Caco-2 (cell line): ENCODE data around the gene AIG1. TPM values are rescaled to one million over a fixed set of nuclear protein-coding genes. Genes with fewer than 3 reads are reported as not detected.

Experiments
- BruUV-seq: library from RNA; stranded (reverse); fragments of 400-500 nt; replicated peaks from 2 replicates; lab custom pipeline; 2021; lab: Mats Ljungman, UMichigan
- CTCF ChIA-PET: fragments of 300-600 bp; sonication (Branson Sonifier 250); formaldehyde crosslinking; loops from one replicate; lab custom pipeline; 2022; ENCODE audit warnings: antibody characterized with exemption; lab: Charles Lee
- POLR2A ChIA-PET: fragments of 300-600 bp; sonication (Branson Sonifier 250); formaldehyde crosslinking; loops from one replicate; lab custom pipeline; 2022; ENCODE audit warnings: antibody characterized with exemption; lab: Charles Lee
- DNase-seq, 2 experiments: peaks; one replicate each; pipeline versions ENCODE4 v3.0.0 to v3.0.0-alpha.2; 2020 to 2022
- H3K27me3 ChIP-seq: replicated peaks from 2 replicates; pipeline ENCODE4 v1.6.0; 2011; ENCODE audit warnings: low read length; ENCODE audit not compliant: control insufficient read depth, insufficient read depth
- H3K36me3 ChIP-seq: 2 replicates; pipeline ENCODE4 v1.5.1; 2011; ENCODE audit warnings: low read length; ENCODE audit not compliant: control insufficient read depth, insufficient read depth
- H3K4me1 ChIP-seq: fragments of 250-450 bp; sonication (Bioruptor Pico); 2 replicates; pipeline ENCODE4 v1.5.1; 2020; ENCODE audit warnings: mild to moderate bottlenecking
- H3K4me3 ChIP-seq: 2 replicates; pipeline ENCODE4 v1.5.1; 2011; ENCODE audit warnings: low read depth, mild to moderate bottlenecking, control low read depth, low read length
- H3K9me3 ChIP-seq: fragments of 250-450 bp; sonication (Bioruptor Pico); 2 replicates; pipeline ENCODE4 v1.5.1; 2020; ENCODE audit warnings: mild to moderate bottlenecking, moderate library complexity
- H3K27ac Mint-ChIP-seq: one replicate; pipeline ENCODE4 v1.8.0; 2022; ENCODE audit warnings: mixed read lengths; ENCODE audit not compliant: unreplicated experiment
- H3K27me3 Mint-ChIP-seq: one replicate; pipeline ENCODE4 v1.8.0; 2022; ENCODE audit warnings: mixed read lengths; ENCODE audit not compliant: insufficient read depth, unreplicated experiment
- H3K36me3 Mint-ChIP-seq: one replicate; pipeline ENCODE4 v1.8.0; 2022; ENCODE audit warnings: mild to moderate bottlenecking, mixed read lengths; ENCODE audit not compliant: insufficient read depth, unreplicated experiment
- H3K4me1 Mint-ChIP-seq: one replicate; pipeline ENCODE4 v1.8.0; 2022; ENCODE audit warnings: low read depth, mixed read lengths; ENCODE audit not compliant: unreplicated experiment
- H3K4me3 Mint-ChIP-seq: one replicate; pipeline ENCODE4 v1.8.0; 2022; ENCODE audit warnings: mild to moderate bottlenecking, moderate library complexity, mixed read lengths; ENCODE audit not compliant: unreplicated experiment
- H3K9me3 Mint-ChIP-seq: one replicate; pipeline ENCODE4 v1.8.0; 2022; ENCODE audit warnings: mixed read lengths; ENCODE audit not compliant: unreplicated experiment
- intact Hi-C: fragments of 100-400 bp; cut with micrococcal nuclease; formaldehyde crosslinking; loops from one replicate; pipeline ENCODE4 v1.10.0; 2022; ENCODE audit not compliant: unreplicated experiment
- total RNA-seq: library from RNA; stranded (reverse); gene quantifications from 2 replicates; pipeline ENCODE4 v1.2.3, GENCODE V29; 2022
- TF ChIP-seq, protein P1 (sequence below), 2 experiments: fragments of 200-600 bp in 1 of 2; IDR thresholded peaks; 1 replicate in 1 of 2; 2 replicates in 1 of 2; pipeline versions ENCODE4 v1.5.1 to v1.8.0; 2011 to 2022; ENCODE audit warnings: antibody characterized with exemption in 1 of 2, control low read depth in 1 of 2, inconsistent platforms in 1 of 2, low read depth in 1 of 2, low read length in 1 of 2, mild to moderate bottlenecking in 1 of 2, moderate library complexity in 1 of 2; ENCODE audit not compliant: insufficient read depth in 1 of 2, severe bottlenecking in 1 of 2, unreplicated experiment in 1 of 2

AIG1 gene
- total RNA-seq, 1 experiment from 2014 or later = 27.6 TPM

DNA sequence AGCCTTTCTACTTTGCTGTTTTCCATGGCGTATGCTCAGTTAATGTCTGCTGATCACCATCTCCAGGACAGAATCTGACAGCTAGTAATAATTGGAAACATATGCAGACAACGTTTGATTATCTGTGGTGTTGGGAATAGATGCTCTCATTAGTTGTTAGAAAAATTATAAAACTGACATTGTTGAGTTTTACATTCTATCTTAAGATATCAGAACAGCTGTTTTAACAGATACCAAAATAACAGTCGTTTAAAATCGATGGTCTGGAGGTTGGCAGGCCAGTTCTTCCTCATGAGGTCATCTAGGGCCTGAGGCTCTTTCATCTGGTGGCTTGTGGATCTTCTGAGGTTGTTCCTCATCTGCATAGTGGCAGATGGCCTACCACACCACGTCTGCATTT is 137.6 kb downstream of the AIG1 start:
- Mint-ChIP-seq H3K9me3 (peaks cover 2% of the 10 kb centered on the region), H3K27me3 (no peaks in the 10 kb centered on the region), H3K27ac (no peak overlapping the region), H3K4me3 (no peak overlapping the region), H3K36me3 (no peaks in the 10 kb centered on the region), H3K4me1 (no peaks in the 10 kb centered on the region)
- ChIA-PET CTCF (no interaction called here), POLR2A (no interaction called here)
- H3K4me1 ChIP-seq = no peaks in the 10 kb centered on the region
- intact Hi-C loops = no loop called here
- DNase-seq = no peak
- no peaks in the 10 kb centered on the region for H3K9me3 ChIP-seq
- TF ChIP-seq, protein P1, sequence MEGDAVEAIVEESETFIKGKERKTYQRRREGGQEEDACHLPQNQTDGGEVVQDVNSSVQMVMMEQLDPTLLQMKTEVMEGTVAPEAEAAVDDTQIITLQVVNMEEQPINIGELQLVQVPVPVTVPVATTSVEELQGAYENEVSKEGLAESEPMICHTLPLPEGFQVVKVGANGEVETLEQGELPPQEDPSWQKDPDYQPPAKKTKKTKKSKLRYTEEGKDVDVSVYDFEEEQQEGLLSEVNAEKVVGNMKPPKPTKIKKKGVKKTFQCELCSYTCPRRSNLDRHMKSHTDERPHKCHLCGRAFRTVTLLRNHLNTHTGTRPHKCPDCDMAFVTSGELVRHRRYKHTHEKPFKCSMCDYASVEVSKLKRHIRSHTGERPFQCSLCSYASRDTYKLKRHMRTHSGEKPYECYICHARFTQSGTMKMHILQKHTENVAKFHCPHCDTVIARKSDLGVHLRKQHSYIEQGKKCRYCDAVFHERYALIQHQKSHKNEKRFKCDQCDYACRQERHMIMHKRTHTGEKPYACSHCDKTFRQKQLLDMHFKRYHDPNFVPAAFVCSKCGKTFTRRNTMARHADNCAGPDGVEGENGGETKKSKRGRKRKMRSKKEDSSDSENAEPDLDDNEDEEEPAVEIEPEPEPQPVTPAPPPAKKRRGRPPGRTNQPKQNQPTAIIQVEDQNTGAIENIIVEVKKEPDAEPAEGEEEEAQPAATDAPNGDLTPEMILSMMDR (IDR thresholded peaks at IDR 0.05; ENCODE audit: insufficient read depth in 1 of 2, low read depth in 1 of 2, low read length in 1 of 2, severe bottlenecking in 1 of 2, unreplicated experiment in 1 of 2) = no peak
- no TSS peak for BruUV-seq
- no peak overlapping the region for H3K4me3 ChIP-seq
- H3K36me3 ChIP-seq = no peaks in the 10 kb centered on the region
- H3K27me3 ChIP-seq = no peaks in the 10 kb centered on the region

DNA sequence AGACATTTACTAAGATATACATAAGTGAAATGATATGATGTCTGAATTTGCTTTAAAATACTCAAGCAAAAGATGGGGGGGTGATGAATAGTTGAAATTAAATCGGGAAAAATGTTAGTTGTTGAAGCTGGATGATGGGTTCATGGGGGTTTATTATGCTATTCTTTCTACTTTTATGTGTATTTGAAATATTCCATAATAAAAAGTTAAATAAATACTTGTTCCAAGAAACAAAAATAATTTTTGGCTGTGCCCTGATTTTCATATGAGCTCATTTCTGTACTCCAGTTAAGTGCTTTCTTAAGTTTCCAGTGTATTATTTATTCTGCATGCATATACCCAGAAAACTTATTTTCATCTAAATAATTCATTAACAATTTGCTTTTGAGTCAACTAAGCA is 138.6 kb downstream of the AIG1 start:
- no peaks in the 10 kb centered on the region for H3K36me3 Mint-ChIP-seq
- no peak overlapping the region for H3K27ac Mint-ChIP-seq
- no peak overlapping the region for H3K4me3 ChIP-seq
- peaks cover 12% of the 10 kb centered on the region for H3K9me3 Mint-ChIP-seq
- POLR2A ChIA-PET = no interaction called here
- TF ChIP-seq, protein P1 (IDR thresholded peaks at IDR 0.05; ENCODE audit: insufficient read depth in 1 of 2, low read depth in 1 of 2, low read length in 1 of 2, severe bottlenecking in 1 of 2, unreplicated experiment in 1 of 2) = no peak
- no peaks in the 10 kb centered on the region for H3K9me3 ChIP-seq
- CTCF ChIA-PET = no interaction called here
- no peak for DNase-seq
- H3K27me3 ChIP-seq = no peaks in the 10 kb centered on the region
- BruUV-seq = no TSS peak
- intact Hi-C loops = no loop called here
- no peak overlapping the region for H3K4me3 Mint-ChIP-seq
- peaks cover under 1% of the 10 kb centered on the region for H3K4me1 Mint-ChIP-seq
- H3K4me1 ChIP-seq = no peaks in the 10 kb centered on the region
- H3K27me3 Mint-ChIP-seq = no peaks in the 10 kb centered on the region
- no peaks in the 10 kb centered on the region for H3K36me3 ChIP-seq

DNA sequence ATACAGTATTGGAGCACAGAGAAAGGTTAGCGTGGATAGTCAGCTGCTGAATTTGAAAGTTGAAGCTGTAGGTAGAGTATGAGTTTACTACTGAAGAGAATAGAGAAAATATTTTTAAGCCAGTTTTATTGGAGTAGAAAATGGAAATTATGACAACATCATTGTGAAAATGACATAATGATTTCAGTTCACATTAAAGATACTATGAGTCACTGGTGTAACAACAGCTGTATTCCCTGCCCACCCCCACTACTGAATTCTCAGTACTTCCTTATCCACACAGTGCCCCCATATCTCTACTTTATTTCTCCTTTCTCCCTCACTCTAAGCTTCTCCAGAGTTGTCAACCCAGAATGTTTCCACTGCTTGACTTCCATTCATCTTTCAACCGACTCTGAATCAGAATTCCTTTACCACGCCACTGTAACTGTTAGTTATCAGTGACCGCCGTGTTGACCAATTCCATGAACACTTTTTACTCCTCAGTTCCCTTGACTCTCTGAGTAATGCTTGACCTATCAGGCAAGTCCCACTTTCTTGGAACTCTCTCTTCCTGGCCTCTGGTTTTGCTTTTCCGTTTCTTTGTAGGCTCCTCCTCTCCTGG is 139.6 kb downstream of the AIG1 start:
- intact Hi-C loops = no loop called here
- CTCF ChIA-PET = no interaction called here
- TF ChIP-seq, protein P1 (IDR thresholded peaks at IDR 0.05; ENCODE audit: insufficient read depth in 1 of 2, low read depth in 1 of 2, low read length in 1 of 2, severe bottlenecking in 1 of 2, unreplicated experiment in 1 of 2) = no peak
- BruUV-seq = no TSS peak
- peaks cover 18% of the 10 kb centered on the region for H3K9me3 Mint-ChIP-seq
- Histone ChIP-seq H3K9me3 (no peaks in the 10 kb centered on the region), H3K27me3 (no peaks in the 10 kb centered on the region), H3K4me1 (no peaks in the 10 kb centered on the region), H3K4me3 (no peak overlapping the region), H3K36me3 (no peaks in the 10 kb centered on the region)
- no peaks in the 10 kb centered on the region for H3K27me3 Mint-ChIP-seq
- peaks cover 6% of the 10 kb centered on the region for H3K4me1 Mint-ChIP-seq
- H3K27ac Mint-ChIP-seq = no peak overlapping the region
- no peak overlapping the region for H3K4me3 Mint-ChIP-seq
- no peaks in the 10 kb centered on the region for H3K36me3 Mint-ChIP-seq
- no peak for DNase-seq
- POLR2A ChIA-PET = no interaction called here
